Dendritic cell treated with granulocyte-macrophage colony-stimulating factor and Interleukin-4, amounts not matched to agents 40 ng/mL and 50 ng/mL, for 4 days (primary cell): Measurements from ENCODE around the gene HSPB2.
"Not testable (repeated sequence)": the region's sequence is repeated elsewhere in the genome, so short reads cannot be mapped to it uniquely, and the experiment has no call there.

ENCODE experiments used
- H3K27ac Mint-ChIP-seq: one replicate; pipeline ENCODE4 v1.8.0; 2022; ENCODE audit warnings: mild to moderate bottlenecking, mixed read lengths
- H3K27me3 Mint-ChIP-seq: one replicate; pipeline ENCODE4 v1.8.0; 2022; ENCODE audit warnings: mild to moderate bottlenecking, mixed read lengths
- H3K36me3 Mint-ChIP-seq: one replicate; pipeline ENCODE4 v1.8.0; 2022; ENCODE audit warnings: low read depth, mixed read lengths
- H3K4me1 Mint-ChIP-seq: one replicate; pipeline ENCODE4 v1.8.0; 2022; ENCODE audit warnings: low read depth, mixed read lengths
- H3K4me3 Mint-ChIP-seq: one replicate; pipeline ENCODE4 v1.8.0; 2022; ENCODE audit warnings: mild to moderate bottlenecking, moderate library complexity, mixed read lengths
- H3K9me3 Mint-ChIP-seq: one replicate; pipeline ENCODE4 v1.8.0; 2022; ENCODE audit warnings: mixed read lengths
- intact Hi-C: fragments of 100-400 bp; cut with micrococcal nuclease; formaldehyde crosslinking; loops from one replicate; pipeline ENCODE4 v1.15.0; 2022

HSPB2 gene

DNA sequence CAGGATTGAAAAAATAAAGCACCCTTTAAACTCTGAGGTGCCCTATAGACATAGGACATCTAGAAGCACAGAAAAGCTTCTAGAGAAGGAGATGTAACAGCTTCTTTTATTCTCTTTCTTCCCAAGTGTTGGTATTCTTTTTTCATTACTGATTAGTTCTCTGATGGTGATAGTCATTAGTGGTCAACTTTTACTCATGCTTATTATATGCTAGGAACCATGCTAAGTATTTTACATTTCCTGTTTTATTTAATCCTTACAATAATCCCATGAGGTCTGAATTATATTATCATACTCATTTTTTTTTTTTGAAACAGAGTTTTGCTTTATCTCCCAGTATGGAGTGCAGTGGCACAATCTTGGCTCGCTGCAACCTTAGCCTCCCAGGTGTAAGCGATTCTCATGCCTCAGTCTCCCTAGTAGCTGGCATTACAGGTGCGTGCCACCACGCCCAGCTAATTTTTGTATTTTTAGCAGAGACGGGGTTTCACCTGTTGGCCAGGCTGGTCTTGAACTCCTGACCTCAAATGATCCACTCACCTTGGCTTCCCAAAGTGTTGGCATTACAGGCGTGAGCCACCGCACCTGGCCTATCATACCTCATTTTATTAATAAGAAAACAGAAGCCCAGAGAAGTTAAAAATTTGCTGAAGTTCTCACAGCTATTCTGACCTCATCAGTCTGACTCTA, 9.2 kb downstream of the HSPB2 start:
- peaks cover 11% of the 10 kb centered on the region for H3K4me1 Mint-ChIP-seq
- no peak overlapping the region for H3K4me3 Mint-ChIP-seq
- intact Hi-C loops = no loop called here

DNA sequence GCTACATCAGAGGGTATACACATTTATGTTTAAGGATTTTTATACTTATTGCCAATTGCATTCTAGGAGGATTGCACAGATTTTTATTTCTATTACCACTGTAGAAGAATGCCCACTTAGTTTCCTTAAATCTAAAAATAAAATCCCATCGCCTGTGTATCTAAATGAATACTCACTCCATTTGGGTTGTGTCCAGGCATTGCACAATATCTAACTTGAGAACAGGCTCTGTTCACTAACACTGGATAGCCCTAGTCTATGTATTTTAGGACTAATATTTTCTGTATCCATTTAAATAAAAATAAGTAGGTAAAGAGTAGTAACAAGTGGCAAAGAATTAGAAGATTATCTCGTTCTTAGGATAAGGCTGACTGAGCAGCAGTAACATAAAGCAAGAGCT, 10.3 kb downstream of the HSPB2 start:
- Mint-ChIP-seq H3K36me3 (no peaks in the 10 kb centered on the region), H3K4me3 (no peak overlapping the region), H3K27ac (no peak overlapping the region), H3K27me3 (no peaks in the 10 kb centered on the region), H3K4me1 (peaks cover 17% of the 10 kb centered on the region), H3K9me3 (no peaks in the 10 kb centered on the region)
- intact Hi-C loops = no loop called here

More for the DNA sequence above, 9.2 kb downstream of the HSPB2 start:
- Mint-ChIP-seq H3K9me3 (no peaks in the 10 kb centered on the region), H3K27ac (no peak overlapping the region), H3K36me3 (no peaks in the 10 kb centered on the region), H3K27me3 (peaks cover 6% of the 10 kb centered on the region)

DNA sequence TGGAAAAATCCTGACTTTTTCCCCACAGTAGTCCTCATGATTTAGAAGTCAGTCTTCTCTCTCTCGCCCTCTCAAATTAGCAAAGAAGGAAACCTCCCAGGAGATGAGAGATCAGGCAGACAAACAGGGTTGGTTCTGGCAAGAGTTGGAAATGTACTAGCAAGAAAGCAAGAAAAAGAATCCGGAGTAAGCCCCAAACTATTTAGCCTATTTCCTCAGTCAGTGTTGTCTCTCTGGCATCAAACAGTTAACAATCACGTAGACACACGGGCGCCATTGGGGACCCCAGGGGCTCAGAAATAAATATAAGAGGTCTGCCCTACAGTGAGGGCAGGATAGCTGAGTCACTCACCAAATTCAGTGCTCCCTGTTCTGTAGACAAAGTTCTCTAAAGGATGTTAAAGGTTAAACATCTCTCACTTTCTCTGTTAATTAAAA, 10.8 kb downstream of the HSPB2 start:
- Mint-ChIP-seq H3K4me3 (no peak overlapping the region), H3K36me3 (no peaks in the 10 kb centered on the region), H3K9me3 (no peaks in the 10 kb centered on the region), H3K4me1 (peaks cover 17% of the 10 kb centered on the region), H3K27me3 (no peaks in the 10 kb centered on the region), H3K27ac (no peak overlapping the region)
- intact Hi-C loops = no loop called here

DNA sequence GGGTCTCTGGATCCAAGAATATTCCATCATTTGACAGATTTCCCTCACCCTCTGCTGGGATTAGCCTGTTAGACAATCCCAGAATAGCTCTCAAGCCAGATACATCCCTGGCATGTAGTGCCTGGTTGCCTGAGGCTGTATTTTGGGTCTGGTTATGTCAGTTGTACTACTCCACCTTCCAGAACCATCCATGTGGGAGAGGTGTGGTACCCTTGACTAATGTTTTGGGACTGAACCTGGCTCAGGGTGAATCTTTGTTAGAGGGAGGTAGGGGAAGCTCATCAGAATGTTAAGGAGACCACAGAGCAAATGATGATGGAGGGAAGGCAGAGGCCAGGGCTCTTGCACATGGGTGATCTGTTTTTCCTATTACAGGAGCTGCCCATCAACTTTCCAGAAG, 11.4 kb downstream of the HSPB2 start:
- Mint-ChIP-seq H3K4me1 (peaks cover 17% of the 10 kb centered on the region), H3K27me3 (no peaks in the 10 kb centered on the region), H3K9me3 (no peaks in the 10 kb centered on the region), H3K4me3 (no peak overlapping the region), H3K27ac (peak overlapping the region; percentile 11), H3K36me3 (no peaks in the 10 kb centered on the region)
- intact Hi-C loops = no loop called here

DNA sequence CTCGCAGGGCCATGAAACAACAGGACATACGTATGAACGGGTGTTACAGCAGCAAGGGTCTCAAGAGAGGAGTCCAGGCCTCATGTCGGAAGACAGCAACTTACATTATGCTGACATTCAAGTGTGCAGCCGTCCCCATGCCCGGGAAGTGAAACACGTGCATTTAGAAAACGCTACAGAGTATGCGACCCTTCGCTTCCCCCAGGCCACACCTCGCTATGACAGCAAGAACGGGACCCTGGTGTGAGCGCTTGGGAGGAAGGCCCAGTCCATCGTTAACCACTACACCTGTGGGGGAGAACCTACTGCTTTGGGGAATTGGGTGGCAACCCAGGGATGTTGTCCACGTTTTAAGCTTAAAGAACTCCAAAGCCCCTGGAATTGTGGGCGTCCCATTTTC, 13.4 kb downstream of the HSPB2 start:
- Mint-ChIP-seq H3K27me3 (no peaks in the 10 kb centered on the region), H3K27ac (peak overlapping the region; percentile 82), H3K4me3 (peak overlapping the region; percentile 34), H3K36me3 (no peaks in the 10 kb centered on the region), H3K9me3 (no peaks in the 10 kb centered on the region), H3K4me1 (peaks cover 17% of the 10 kb centered on the region)
- intact Hi-C loops = loop anchor here (1.0 to 5.0 kb wide), 5 partner anchors 47 to 301 kb away; partner anchors contain the start of genes ALG9, CFAP68, DLAT and FDXACB1

DNA sequence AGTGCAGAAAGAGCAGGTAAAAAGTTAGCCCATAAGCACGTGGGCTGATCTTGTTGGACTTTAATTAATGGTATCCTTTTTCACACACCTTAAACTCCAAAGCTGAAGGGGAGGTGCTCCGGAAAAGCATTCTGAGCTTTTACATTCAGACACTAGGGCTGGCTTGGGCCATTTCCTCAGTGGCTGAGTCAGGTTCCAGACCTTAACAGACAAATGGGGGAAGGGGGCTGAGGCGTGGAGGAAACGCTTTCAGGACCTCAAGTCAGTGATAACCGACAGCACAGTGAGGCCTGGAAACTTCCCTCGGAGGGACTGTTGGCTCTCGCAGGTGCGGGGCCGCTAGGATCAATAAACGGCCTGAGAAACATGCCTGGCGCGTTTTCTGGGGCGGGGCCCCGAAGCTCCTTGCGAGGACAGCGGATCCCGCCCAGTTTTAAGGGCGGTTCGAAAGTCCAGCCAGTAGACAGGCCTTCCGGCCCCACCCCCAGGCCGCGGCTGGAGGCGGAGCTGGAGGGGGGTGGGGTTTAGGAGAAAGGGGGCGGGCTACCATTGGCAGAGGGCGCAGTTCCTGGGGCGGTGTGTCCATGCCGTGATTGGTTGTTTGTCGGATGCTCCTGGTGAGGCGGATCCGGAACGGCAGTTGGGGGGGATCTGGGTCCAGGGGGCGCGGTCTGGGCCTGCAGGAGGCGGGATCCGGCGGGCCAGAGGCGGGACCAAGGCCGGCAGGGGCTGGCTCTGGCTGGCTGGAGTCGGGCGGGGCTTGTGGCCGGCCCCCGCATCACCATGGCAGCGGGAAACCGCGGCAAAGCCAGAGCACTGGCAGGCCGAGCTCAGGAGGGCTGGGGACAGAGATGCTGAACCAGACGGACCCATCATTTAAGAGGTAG, 14.2 kb downstream of the HSPB2 start:
- no peaks in the 10 kb centered on the region for H3K36me3 Mint-ChIP-seq
- intact Hi-C loops = loop anchor here (1.0 to 5.0 kb wide), 5 partner anchors 47 to 301 kb away; partner anchors contain the start of genes ALG9, CFAP68, DLAT and FDXACB1
- peaks cover 17% of the 10 kb centered on the region for H3K4me1 Mint-ChIP-seq
- H3K27me3 Mint-ChIP-seq = no peaks in the 10 kb centered on the region
- peak overlapping the region; percentile 82 for H3K27ac Mint-ChIP-seq
- no peaks in the 10 kb centered on the region for H3K9me3 Mint-ChIP-seq
- H3K4me3 Mint-ChIP-seq = peak overlapping the region; percentile 79

DNA sequence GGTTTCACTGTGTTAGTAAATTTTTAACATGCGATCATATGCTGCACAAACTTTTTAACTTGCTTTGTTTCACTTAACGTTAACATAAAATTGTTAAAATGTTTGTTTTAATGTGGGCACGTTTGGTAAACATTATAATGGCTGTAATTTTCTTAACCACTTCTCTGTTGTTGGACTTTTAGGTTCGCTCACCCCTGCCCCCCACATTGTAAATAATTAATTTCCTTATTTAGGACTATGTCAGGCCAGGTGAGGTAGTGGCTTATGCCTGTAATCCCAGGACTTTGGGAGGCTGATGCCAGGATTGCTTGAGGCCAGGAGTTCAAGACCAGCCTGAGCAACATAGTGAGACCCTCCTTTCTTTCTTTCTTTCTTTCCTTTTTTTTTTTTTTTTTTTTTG, 17.9 kb downstream of the HSPB2 start:
- Mint-ChIP-seq H3K4me1 (peaks cover 21% of the 10 kb centered on the region), H3K27me3 (no peaks in the 10 kb centered on the region), H3K27ac (no peak overlapping the region), H3K9me3 (no peaks in the 10 kb centered on the region), H3K36me3 (no peaks in the 10 kb centered on the region), H3K4me3 (no peak overlapping the region)
- intact Hi-C loops = loop anchor here (5.0 kb wide), 1 partner anchor 247 kb away; the partner anchor contains the start of gene BCO2

DNA sequence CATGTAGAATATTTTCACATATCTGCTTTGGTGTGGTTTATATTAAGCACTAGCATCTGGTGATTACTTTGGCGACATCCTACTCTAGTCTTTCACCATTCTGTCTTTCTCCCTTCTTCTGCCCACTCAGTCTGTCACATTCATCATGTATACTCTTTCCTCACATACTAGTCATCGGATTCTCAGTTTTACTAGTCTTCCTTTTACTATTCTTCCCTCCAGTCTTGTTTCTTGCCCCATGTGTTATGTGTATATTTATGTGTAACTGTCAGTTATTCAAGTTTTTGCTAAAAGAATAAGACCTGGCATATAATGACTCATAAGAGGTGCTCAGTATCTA, 20.0 kb downstream of the HSPB2 start:
- H3K27ac Mint-ChIP-seq = no peak overlapping the region
- H3K4me3 Mint-ChIP-seq = no peak overlapping the region

DNA sequence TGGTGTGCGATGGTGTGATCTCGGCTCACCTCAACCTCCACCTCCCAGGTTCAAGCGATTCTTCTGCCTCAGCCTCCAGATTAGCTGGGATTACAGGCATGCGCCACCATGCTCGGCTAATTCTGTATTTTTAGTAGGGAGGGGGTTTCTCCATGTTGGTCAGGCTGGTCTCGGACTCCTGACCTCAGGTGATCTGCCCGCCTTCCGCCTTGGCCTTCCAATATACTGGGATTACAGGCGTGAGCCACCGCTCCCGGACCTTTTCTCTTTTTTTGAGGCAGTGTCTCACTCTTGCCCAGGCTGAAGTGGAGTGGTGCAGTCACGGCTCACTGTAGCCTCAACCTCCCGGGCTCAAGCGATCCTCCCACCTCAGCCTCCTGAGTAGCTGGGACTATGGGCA, 20.6 kb downstream of the HSPB2 start:
- peaks cover 26% of the 10 kb centered on the region for H3K4me1 Mint-ChIP-seq
- not testable (repeated sequence) for H3K9me3 Mint-ChIP-seq, H3K27me3 Mint-ChIP-seq, H3K27ac Mint-ChIP-seq, H3K4me3 Mint-ChIP-seq, H3K36me3 Mint-ChIP-seq
- intact Hi-C loops = loop anchor here (5.0 kb wide), 1 partner anchor 244 kb away; the partner anchor contains the start of gene BCO2

More for the DNA sequence above, 20.0 kb downstream of the HSPB2 start:
- Mint-ChIP-seq H3K4me1 (peaks cover 20% of the 10 kb centered on the region), H3K9me3 (no peaks in the 10 kb centered on the region), H3K36me3 (no peaks in the 10 kb centered on the region), H3K27me3 (peaks cover 4% of the 10 kb centered on the region)
- intact Hi-C loops = loop anchor here (5.0 kb wide), 1 partner anchor 245 kb away; the partner anchor contains the start of gene BCO2

DNA sequence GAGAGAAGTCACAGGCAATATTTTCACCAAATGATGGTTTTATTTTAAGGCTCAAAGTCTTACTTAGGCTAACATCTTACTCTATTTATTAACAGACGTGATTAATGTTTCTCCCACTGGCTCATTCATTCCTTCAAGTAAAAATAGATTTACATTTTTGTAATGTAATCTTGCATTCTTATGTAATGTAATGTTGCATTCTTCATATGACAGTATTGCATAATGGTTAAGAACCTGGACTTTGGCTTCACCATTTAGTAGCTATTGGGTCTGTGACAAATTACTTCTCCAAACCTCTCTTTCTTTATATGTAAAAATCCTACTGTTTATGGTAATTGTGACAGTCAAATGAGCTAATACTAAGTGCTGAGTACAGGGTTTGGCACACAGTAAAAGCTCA, 21.3 kb downstream of the HSPB2 start:
- intact Hi-C loops = loop anchor here (5.0 kb wide), 1 partner anchor 243 kb away; the partner anchor contains the start of gene BCO2

DNA sequence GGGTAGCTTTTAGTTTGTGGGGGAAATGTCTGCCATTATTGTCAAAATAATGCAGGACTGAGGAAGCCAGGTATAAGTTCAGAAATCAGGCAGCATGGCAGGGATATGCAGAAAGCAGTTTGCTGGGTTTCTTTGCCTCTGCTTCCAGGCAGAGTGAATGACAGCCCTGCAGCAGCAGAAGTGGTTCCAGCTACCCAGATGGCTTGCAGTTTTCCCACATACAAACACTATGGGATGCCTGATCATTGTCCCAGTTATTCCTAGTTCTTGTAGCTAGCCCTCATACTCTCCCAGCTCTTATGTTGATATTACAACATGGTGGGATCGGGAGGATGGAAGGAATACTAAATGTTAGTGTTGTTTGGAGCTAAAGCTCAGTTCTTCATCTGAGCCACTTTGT, 21.8 kb downstream of the HSPB2 start:
- Mint-ChIP-seq H3K27ac (no peak overlapping the region), H3K36me3 (no peaks in the 10 kb centered on the region), H3K27me3 (peaks cover 9% of the 10 kb centered on the region), H3K4me1 (peaks cover 37% of the 10 kb centered on the region), H3K4me3 (no peak overlapping the region), H3K9me3 (no peaks in the 10 kb centered on the region)
- intact Hi-C loops = loop anchor here (5.0 kb wide), 1 partner anchor 243 kb away; the partner anchor contains the start of gene BCO2

More for the DNA sequence above, 21.3 kb downstream of the HSPB2 start:
- Mint-ChIP-seq H3K36me3 (no peaks in the 10 kb centered on the region), H3K9me3 (no peaks in the 10 kb centered on the region), H3K27me3 (peaks cover 9% of the 10 kb centered on the region), H3K27ac (no peak overlapping the region), H3K4me1 (peaks cover 33% of the 10 kb centered on the region), H3K4me3 (no peak overlapping the region)

DNA sequence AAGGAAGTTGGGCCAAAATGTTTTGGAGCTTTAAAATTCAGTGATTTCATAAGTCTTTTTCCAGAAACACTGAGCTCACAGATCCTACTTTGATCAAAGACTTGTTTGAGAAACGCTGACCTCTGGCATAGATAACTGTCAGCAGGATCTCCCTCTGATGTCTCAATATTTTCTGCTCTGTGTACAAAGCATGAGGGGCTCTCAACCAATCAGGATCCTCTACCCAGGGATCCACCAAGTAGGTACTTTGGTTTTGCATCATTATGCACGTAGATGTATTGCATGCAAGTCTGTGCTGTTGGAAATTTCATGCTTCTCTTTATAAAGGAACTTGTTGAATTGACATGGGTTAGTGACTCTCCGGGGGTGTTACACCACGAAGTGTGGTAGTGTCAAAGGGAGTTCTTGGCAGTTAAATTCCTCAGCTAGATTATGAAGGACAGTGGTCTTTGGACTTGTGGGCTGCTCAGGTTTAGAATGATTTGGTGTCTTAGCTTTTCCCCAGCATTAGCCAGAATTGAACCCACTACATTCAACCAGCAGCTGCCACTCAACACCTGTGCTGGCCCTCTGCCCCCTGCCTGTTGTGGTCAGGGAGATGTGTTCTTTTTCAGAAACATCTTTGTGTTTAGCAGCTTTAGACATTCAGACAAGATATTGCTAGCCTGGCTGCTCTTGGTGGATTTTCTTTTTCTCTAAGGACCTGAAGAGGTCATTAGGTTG, 22.9 kb downstream of the HSPB2 start:
- H3K27ac Mint-ChIP-seq = no peak overlapping the region
- H3K36me3 Mint-ChIP-seq = no peaks in the 10 kb centered on the region
- intact Hi-C loops = no loop called here
- no peaks in the 10 kb centered on the region for H3K9me3 Mint-ChIP-seq
- H3K4me3 Mint-ChIP-seq = no peak overlapping the region
- H3K27me3 Mint-ChIP-seq = peaks cover 9% of the 10 kb centered on the region
- H3K4me1 Mint-ChIP-seq = peaks cover 40% of the 10 kb centered on the region

DNA sequence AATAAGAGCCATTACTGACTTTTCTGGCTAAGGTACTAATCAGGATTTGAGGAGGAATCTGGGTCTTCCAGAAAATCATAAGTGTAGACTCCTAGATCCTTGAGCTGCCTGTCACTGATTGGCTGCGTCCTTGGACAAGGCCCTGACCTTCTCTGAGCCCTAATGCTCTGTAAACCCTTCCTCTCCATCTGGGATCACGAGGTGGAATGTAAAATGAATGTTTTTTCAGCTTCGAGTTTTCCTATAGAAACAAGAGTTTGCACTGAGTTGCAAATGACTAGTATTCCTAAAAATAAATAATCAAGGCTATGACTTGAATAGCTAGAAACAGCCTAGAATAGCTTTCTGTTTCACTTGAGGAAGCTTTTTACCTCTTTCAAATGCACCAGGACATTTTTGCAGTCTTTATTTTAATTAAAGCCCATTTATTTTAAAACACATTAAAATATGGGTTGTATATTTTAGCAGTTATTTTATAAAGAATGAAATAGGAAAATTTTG, 23.6 kb downstream of the HSPB2 start:
- Mint-ChIP-seq H3K4me1 (peaks cover 40% of the 10 kb centered on the region), H3K4me3 (peak overlapping the region; percentile 81), H3K27me3 (peaks cover 9% of the 10 kb centered on the region), H3K27ac (peak overlapping the region; percentile 58), H3K36me3 (no peaks in the 10 kb centered on the region), H3K9me3 (no peaks in the 10 kb centered on the region)
- intact Hi-C loops = no loop called here
